ENCODE data around the gene GHR. TPM values are rescaled to one million over a fixed set of nuclear protein-coding genes. Genes with fewer than 3 reads are reported as not detected.

Gene GHR
- polyA plus RNA-seq, 1 donor (not counting 4 experiments of a cell fraction or from before 2014, with no cell fraction given) = 1.8 TPM

- H3K79me2 ChIP-seq (ENCODE audit: control insufficient read depth, insufficient read depth, low read length) = no peaks in the 10 kb centered on the region
- no peaks in the 10 kb centered on the region for H4K20me1 ChIP-seq (ENCODE audit: control insufficient read depth, extremely low read depth, insufficient read depth, low read length)
- H3K9me3 ChIP-seq (ENCODE audit: control insufficient read depth, low read depth, low read length) = no peaks in the 10 kb centered on the region
- H3K9ac ChIP-seq (ENCODE audit: control insufficient read depth, extremely low read depth, insufficient read depth, low read length) = no peak overlapping the region
- H3K36me3 ChIP-seq (ENCODE audit: control insufficient read depth in 2 of 2, extremely low read depth in 1 of 2, insufficient read depth in 2 of 2, low read length in 2 of 2) = no peaks in the 10 kb centered on the region
- H3K4me2 ChIP-seq (ENCODE audit: control insufficient read depth, extremely low read depth, insufficient read depth, low read depth, low read length) = no peak overlapping the region
- no peak overlapping the region for H2AFZ ChIP-seq (ENCODE audit: control insufficient read depth, low read length)
- TF ChIP-seq CTCF (optimal IDR thresholded peaks at IDR 0.05 in 1 of 3, IDR thresholded peaks at IDR 0.05 in 1 of 3, conservative IDR thresholded peaks at IDR 0.05 in 1 of 3; ENCODE audit: extremely low read depth in 1 of 3, insufficient read depth in 2 of 3, low read length in 3 of 3) (no peak), EZH2 (IDR thresholded peaks at IDR 0.05; ENCODE audit: low read length) (no peak)
- H3K9me1 ChIP-seq (ENCODE audit: control insufficient read depth, extremely low read depth, insufficient read depth, low read length) = no peaks in the 10 kb centered on the region
- no peaks in the 10 kb centered on the region for H3K27me3 ChIP-seq (ENCODE audit: control insufficient read depth, extremely low read depth, insufficient read depth, low read length)
- dilution Hi-C loops (cut with MboI; ENCODE audit: extremely low pct_ligation_motif_present, low sequenced_read_pairs) = no loop called here
- H3K4me3 ChIP-seq (ENCODE audit: control insufficient read depth in 2 of 3, extremely low read depth in 1 of 3, insufficient read depth in 2 of 3, low read depth in 1 of 3, low read length in 3 of 3) = no peak overlapping the region
- FAIRE-seq (no peak), DNase-seq (ENCODE audit: low read depth, low spot score) (no peak)
- H3K27ac ChIP-seq (ENCODE audit: control insufficient read depth, insufficient read depth, low read length) = no peak overlapping the region
- H3K4me1 ChIP-seq (ENCODE audit: control insufficient read depth, extremely low read depth, insufficient read depth, low read length) = no peaks in the 10 kb centered on the region
Measured at GRCh38 chr5:42701351-42702059, 278.3 kb downstream of the GHR start.

- DNase-seq (ENCODE audit: low read depth, low spot score) (no peak), FAIRE-seq (no peak)
- no peak overlapping the region for H3K4me3 ChIP-seq (ENCODE audit: control insufficient read depth in 2 of 3, extremely low read depth in 1 of 3, insufficient read depth in 2 of 3, low read depth in 1 of 3, low read length in 3 of 3)
- no peaks in the 10 kb centered on the region for H3K9me3 ChIP-seq (ENCODE audit: control insufficient read depth, low read depth, low read length)
- no peaks in the 10 kb centered on the region for H3K79me2 ChIP-seq (ENCODE audit: control insufficient read depth, insufficient read depth, low read length)
- no peaks in the 10 kb centered on the region for H3K4me1 ChIP-seq (ENCODE audit: control insufficient read depth, extremely low read depth, insufficient read depth, low read length)
- H3K9ac ChIP-seq (ENCODE audit: control insufficient read depth, extremely low read depth, insufficient read depth, low read length) = no peak overlapping the region
- H3K4me2 ChIP-seq (ENCODE audit: control insufficient read depth, extremely low read depth, insufficient read depth, low read depth, low read length) = no peak overlapping the region
- TF ChIP-seq CTCF (optimal IDR thresholded peaks at IDR 0.05 in 1 of 3, IDR thresholded peaks at IDR 0.05 in 1 of 3, conservative IDR thresholded peaks at IDR 0.05 in 1 of 3; ENCODE audit: extremely low read depth in 1 of 3, insufficient read depth in 2 of 3, low read length in 3 of 3) = no peak
- TF ChIP-seq EZH2 (IDR thresholded peaks at IDR 0.05; ENCODE audit: low read length) = no peak
- H3K36me3 ChIP-seq (ENCODE audit: control insufficient read depth in 2 of 2, extremely low read depth in 1 of 2, insufficient read depth in 2 of 2, low read length in 2 of 2) = no peaks in the 10 kb centered on the region
- H3K9me1 ChIP-seq (ENCODE audit: control insufficient read depth, extremely low read depth, insufficient read depth, low read length) = no peaks in the 10 kb centered on the region
- H2AFZ ChIP-seq (ENCODE audit: control insufficient read depth, low read length) = no peak overlapping the region
- H4K20me1 ChIP-seq (ENCODE audit: control insufficient read depth, extremely low read depth, insufficient read depth, low read length) = no peaks in the 10 kb centered on the region
- H3K27ac ChIP-seq (ENCODE audit: control insufficient read depth, insufficient read depth, low read length) = no peak overlapping the region
- dilution Hi-C loops (cut with MboI; ENCODE audit: extremely low pct_ligation_motif_present, low sequenced_read_pairs) = no loop called here
- H3K27me3 ChIP-seq (ENCODE audit: control insufficient read depth, extremely low read depth, insufficient read depth, low read length) = no peaks in the 10 kb centered on the region
Measured at GRCh38 chr5:42703238-42703637, 280.0 kb downstream of the GHR start.
